Measurements from ENCODE around the gene LRP1B. TPM values are rescaled to one million over a fixed set of nuclear protein-coding genes. Genes with fewer than 3 reads are reported as not detected.
"Not testable (repeated sequence)": the region's sequence is repeated elsewhere in the genome, so short reads cannot be mapped to it uniquely, and the experiment has no call there.

Gene LRP1B
- total RNA-seq, 2 donors from 2014 or later, result 0.52 to 3.0 TPM

DNA sequence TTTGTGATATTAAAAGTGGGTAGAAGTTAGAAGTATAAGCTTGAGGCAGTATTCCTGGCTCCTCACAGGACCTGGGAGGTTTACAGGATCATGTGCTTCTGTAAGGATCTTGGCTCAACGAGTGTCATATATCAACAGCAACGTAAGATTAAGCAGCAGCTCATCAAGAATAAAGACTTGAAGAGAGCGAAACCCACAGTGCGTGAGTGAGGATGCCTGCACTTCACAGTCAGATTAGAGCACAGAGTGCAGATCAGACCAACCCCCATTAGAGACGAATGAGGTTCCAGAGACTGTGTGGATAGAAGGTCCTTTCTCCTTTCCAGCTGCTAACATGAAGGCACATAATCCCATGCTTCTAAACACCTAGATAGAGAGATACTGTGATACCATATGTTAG is 1693.9 kb downstream of the LRP1B start:
- Histone ChIP-seq H3K4me1 (no peaks in the 10 kb centered on the region), H3K27ac (no peak overlapping the region), H3K4me3 (no peak overlapping the region), H3K27me3 (no peaks in the 10 kb centered on the region), H3K9me3 (no peaks in the 10 kb centered on the region), H3K36me3 (replicated peaks in 1 of 2; ENCODE audit: insufficient read depth in 1 of 2, low read depth in 2 of 2) (no peaks in the 10 kb centered on the region)
- intact Hi-C loops (cut with DNase I), result no loop called here
- TF ChIP-seq, protein P1, sequence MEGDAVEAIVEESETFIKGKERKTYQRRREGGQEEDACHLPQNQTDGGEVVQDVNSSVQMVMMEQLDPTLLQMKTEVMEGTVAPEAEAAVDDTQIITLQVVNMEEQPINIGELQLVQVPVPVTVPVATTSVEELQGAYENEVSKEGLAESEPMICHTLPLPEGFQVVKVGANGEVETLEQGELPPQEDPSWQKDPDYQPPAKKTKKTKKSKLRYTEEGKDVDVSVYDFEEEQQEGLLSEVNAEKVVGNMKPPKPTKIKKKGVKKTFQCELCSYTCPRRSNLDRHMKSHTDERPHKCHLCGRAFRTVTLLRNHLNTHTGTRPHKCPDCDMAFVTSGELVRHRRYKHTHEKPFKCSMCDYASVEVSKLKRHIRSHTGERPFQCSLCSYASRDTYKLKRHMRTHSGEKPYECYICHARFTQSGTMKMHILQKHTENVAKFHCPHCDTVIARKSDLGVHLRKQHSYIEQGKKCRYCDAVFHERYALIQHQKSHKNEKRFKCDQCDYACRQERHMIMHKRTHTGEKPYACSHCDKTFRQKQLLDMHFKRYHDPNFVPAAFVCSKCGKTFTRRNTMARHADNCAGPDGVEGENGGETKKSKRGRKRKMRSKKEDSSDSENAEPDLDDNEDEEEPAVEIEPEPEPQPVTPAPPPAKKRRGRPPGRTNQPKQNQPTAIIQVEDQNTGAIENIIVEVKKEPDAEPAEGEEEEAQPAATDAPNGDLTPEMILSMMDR (IDR thresholded peaks at IDR 0.05), result no peak
- no peak for TF ChIP-seq POLR2A (IDR thresholded peaks at IDR 0.05)
- WGBS, 2 donors, result 62 to 70% methylated on average over 5 of the region's 5 CpGs
- ATAC-seq (no peak), DNase-seq (no peak)

DNA sequence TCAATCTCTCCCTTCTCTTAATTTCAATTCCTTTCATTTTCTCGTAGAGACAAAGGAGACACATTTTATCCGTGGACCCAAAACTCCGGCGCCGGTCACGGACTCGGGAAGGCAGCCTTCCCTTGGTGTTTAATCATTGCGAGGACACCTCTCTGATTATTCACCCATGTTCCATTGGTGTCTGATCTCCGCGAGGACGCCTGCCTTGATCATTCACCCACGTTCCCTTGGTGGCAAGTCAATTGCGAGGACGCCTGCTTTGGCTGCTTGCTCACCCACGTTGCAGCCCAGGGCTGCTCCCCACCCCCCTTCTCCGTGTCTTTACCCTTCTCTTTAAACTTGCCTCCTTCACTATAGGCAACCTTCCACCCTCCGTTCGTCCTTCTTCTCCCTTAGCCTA is 1703.8 kb downstream of the LRP1B start:
- H3K27ac ChIP-seq; DNase-seq; H3K27me3 ChIP-seq; intact Hi-C loops (cut with DNase I); H3K4me1 ChIP-seq; H3K4me3 ChIP-seq; H3K9me3 ChIP-seq; ATAC-seq; H3K36me3 ChIP-seq (replicated peaks in 1 of 2; ENCODE audit: insufficient read depth in 1 of 2, low read depth in 2 of 2): not testable (repeated sequence)
- 81 to 84% methylated on average over 18 of the region's 18 CpGs for WGBS, 2 donors

DNA sequence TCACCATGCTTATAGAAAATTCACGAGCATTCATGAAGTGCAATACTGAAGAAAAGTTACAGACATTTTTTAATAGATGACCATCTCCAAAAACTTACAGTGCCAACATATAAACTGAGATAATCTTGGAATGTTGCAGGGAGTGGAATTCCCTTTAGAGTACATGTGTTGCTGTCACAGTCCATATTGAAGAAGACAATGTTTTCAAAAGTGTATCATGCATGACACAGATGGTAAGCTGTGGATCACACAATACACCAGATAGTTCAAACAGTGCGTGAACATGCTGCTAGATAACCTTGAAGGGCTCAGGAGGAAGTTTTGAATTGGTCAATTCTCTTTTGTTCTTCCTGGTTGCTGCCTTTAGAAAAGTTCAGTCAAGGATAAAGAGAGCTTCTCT is 1706.3 kb downstream of the LRP1B start:
- H3K27me3 ChIP-seq, result no peaks in the 10 kb centered on the region
- no peaks in the 10 kb centered on the region for H3K9me3 ChIP-seq
- no peak overlapping the region for H3K27ac ChIP-seq
- DNase-seq (no peak), ATAC-seq (no peak)
- no peaks in the 10 kb centered on the region for H3K4me1 ChIP-seq
- H3K36me3 ChIP-seq (replicated peaks in 1 of 2; ENCODE audit: insufficient read depth in 1 of 2, low read depth in 2 of 2), result no peaks in the 10 kb centered on the region
- TF ChIP-seq, protein P1 (IDR thresholded peaks at IDR 0.05), result no peak
- TF ChIP-seq POLR2A (IDR thresholded peaks at IDR 0.05), result no peak
- H3K4me3 ChIP-seq, result no peak overlapping the region
- intact Hi-C loops (cut with DNase I), result no loop called here
- WGBS, 2 donors, result 53 to 56% methylated on average over 2 of the region's 2 CpGs

DNA sequence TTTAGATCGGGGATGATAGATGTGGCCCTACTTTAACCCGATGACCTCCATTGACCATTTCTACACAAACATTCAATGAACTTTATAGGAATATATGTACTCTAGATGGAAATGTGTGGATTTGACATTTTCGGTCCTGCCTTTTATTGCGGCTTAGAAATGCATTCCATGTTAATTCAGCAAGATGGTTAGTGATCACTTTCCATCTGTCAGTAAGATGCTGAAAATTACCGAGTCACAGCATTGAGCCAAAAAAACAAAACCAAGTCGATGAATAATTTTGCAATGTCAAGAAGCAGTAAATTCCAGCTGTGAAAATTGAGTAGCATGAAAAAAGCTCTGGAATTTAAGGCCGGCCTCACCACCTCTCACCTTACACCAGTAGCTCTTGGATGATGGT is 1708.1 kb downstream of the LRP1B start:
- DNase-seq (no peak), ATAC-seq (no peak)
- intact Hi-C loops (cut with DNase I), result no loop called here
- Histone ChIP-seq H3K27me3 (no peaks in the 10 kb centered on the region), H3K27ac (no peak overlapping the region), H3K4me1 (no peaks in the 10 kb centered on the region), H3K9me3 (no peaks in the 10 kb centered on the region), H3K36me3 (replicated peaks in 1 of 2; ENCODE audit: insufficient read depth in 1 of 2, low read depth in 2 of 2) (no peaks in the 10 kb centered on the region), H3K4me3 (no peak overlapping the region)
- WGBS, 2 donors, result 87% methylated on average over 7 of the region's 7 CpGs
- TF ChIP-seq, protein P1 (IDR thresholded peaks at IDR 0.05), result no peak
- TF ChIP-seq POLR2A (IDR thresholded peaks at IDR 0.05), result no peak

DNA sequence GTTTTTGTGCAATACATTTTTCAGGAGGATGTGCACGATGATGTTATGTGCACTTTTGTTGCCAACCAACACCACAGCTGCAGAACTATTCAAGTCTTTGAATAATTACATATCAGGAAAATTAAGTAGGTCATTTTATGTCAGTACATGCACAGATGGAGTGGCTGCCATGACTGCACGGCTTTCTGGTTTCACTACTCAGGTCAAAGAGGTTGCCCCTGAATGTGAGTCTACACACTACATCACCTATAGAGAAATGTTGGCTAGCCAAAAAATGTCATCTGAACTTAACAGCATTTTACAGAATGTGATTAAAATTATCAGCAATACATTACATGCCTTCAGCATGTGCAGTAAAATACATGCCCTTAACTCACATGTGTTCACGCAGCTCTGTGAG is 1713.3 kb downstream of the LRP1B start:
- intact Hi-C loops (cut with DNase I), result no loop called here
- H3K27ac ChIP-seq, result no peak overlapping the region
- no peaks in the 10 kb centered on the region for H3K27me3 ChIP-seq
- no peaks in the 10 kb centered on the region for H3K9me3 ChIP-seq
- H3K36me3 ChIP-seq (replicated peaks in 1 of 2; ENCODE audit: insufficient read depth in 1 of 2, low read depth in 2 of 2), result no peaks in the 10 kb centered on the region
- no peak for DNase-seq
- ATAC-seq, result no peak
- H3K4me3 ChIP-seq, result no peak overlapping the region
- WGBS, 2 donors, result 72 to 75% methylated on average over 3 of the region's 3 CpGs
- H3K4me1 ChIP-seq, result no peaks in the 10 kb centered on the region
- TF ChIP-seq POLR2A (IDR thresholded peaks at IDR 0.05), result no peak
- TF ChIP-seq, protein P1 (IDR thresholded peaks at IDR 0.05), result no peak
